Cardiac septum (tissue), 1 donor: ENCODE results near the gene MRM2. TPM values are rescaled to one million over a fixed set of nuclear protein-coding genes. Genes with fewer than 3 reads are reported as not detected.

ENCODE experiments used
- DNase-seq: peaks from one replicate; pipeline ENCODE4 v3.0.0-alpha.2; 2020; ENCODE audit warnings: low spot score
- intact Hi-C: fragments of 100-400 bp; cut with DNase I; formaldehyde crosslinking; loops from one replicate; pipeline ENCODE4 v1.14.0; 2022
- microRNA-seq: library from miRNA; unstranded; fragments of <30 nt; microRNA quantifications from one replicate; pipeline ENCODE4 v1.2.0, GENCODE V29; 2020
- total RNA-seq: library from RNA; stranded (reverse); fragmentation: NEBNext Ultra II Directional; extraction: Animal tissue kit (Norgen Biotek cat#: 25700); gene quantifications from one replicate; pipeline ENCODE4 v1.2.1, GENCODE V29; 2021
- donor health status: DM: no; HTN: no; CAD: no.

MRM2 gene
- total RNA-seq, 1 donor from 2014 or later, result 15.6 TPM

DNA sequence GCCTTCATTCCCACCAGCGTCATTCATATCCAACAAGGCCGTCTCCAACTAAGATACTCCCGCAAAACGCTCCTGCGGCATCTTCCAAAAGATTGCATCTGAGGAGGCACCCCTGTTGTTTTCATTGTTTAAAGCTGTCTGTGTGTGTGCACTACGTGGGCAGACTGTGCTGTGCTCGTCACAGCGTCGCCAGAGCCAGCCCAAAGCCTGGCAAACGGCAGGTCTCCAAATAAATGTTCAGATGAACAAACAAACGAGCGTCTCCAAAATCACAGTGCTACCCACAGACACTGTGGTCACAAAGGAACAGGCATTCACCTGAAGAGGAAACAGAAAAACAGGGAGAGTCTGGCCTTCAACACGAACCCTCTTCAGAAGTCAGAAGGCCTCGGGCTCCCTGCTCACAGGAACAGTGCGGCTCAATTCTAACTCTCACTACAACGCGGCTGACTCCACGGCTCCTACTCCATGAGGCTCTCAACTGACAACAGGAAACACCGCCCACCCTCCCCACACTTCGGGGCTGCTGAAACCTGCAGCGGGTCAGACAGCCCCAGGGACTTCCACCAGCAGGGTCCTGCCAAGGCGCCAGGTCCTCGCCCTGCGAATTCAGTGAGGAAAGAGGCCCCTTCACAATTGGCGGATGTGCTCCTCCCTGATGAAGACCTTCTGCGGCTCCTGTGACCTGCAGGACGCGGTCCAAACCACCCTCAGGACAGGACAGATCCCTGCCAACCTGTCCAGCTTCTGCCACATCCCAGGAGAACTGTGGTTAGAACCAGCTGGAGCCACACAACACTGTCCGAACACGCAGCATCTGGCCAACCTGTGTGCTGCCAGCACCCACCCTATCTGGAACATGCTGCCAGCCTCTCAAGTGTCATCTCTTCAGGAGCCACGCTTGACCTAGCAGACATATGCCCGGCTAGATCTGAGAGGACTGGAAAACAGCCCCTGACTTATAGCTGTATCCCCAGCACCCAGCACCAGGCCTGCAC lies 45.3 kb downstream of the MRM2 start:
- peak; percentile 75 for DNase-seq
- intact Hi-C loops, result no loop called here

DNA sequence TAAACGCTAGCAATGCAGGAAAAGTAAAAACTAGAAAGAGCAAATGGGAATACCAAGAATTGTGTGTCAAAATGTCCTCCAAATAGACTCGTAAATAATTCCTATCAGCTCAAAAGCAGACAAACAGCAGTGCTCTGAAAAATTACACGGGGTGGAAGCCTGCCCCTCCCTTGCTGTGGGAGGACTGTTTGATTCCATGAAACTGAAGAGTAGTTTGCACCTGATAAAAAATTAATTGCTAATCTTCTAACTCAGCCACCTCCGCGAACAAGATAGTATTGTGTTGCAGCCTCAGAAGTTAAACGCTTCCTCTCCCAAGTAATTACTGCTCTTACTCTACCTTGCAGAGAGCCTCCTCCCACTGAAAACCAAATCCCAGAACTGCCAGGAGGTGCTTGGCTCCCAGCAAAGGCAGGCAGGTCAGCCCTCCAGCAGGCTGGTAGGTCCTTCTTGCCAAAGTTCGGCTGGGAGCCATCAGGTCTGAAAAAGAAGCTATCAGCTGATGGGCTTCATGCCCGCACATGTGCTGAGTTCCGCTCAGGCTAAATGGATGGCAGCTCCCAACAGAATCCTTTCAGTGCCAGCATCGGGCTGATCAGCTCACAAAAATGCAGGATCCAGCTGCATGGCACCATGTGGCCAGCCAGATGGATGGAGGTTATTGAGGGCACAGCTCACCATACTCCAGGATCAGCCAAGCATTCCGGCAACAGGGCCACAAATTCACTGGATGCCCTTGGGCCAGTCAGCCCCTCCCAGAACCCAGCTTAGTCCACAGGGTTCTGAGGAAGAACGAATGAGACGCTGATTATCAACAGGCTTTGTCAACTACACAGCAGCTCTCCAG lies 46.4 kb downstream of the MRM2 start:
- peak; percentile 75 for DNase-seq
- intact Hi-C loops, result no loop called here

DNA sequence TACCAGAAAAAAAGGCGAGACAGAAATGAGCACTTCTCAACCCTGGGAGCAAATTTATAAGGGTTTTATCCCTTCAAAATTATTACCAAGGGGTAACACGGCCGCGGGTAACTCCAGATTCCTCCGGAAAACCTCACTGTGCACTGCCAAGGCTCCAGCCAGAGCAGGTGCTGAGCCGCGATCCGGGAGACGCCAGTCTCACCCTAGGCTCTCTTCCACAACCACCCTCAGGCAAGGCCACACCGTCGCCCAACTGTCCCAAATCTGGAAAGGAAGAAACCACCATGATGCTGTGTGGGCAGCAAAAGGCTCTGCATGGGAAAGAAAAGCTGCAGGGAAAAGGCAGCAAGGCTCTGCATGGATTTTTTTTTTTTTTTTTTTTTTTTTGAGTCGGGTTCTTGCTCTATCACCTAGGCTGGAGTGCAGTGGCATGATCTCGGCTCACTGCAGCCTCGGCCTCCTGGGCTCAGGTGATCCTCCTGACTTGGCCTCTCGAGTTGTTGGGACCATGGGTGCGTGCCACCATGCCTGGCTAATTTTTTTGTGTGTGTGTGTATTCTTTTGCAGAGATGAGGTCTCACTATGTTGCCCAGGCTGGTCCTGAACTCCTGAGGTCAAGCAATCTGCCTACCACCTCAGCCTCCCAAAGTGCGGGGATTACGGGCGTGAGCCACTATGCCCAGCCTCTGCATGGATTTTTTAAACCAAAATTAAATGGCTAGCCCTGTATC lies 48.3 kb downstream of the MRM2 start:
- peak; percentile 60 for DNase-seq
- intact Hi-C loops, result no loop called here

DNA sequence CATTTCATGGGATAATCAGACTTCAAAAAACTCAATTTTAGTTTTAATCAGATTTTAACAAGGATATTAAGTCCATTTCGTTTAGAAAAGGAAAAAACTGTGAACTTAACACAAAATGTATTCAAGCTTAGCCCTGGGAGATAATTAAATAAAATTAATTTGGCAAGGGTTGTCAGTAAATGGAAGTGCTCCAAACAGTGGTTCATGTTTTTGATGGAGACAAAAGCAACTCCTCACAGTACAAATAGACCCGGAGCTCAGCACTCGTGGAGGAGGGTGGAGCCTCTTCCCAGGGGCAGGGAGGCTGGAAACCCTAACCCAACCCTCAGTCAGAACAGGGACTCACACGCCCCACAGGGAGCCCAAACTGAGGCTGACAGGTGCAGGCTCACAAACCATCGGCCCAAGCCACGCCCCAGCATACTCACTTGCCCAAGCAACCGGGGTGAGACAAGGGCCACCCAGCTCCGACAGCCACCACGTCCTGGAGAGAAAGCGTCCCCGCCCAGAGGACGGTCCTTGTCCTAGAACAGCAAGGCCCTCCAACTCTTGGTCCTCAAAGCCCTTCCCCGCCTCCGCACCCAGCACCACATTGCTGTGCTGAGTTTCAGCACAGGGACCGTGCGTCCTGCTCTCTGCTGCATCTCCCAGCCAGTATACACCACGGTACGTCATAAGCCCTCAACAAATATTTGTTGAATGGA lies 49.0 kb downstream of the MRM2 start:
- DNase-seq, result peak; percentile 75
- intact Hi-C loops, result no loop called here

DNA sequence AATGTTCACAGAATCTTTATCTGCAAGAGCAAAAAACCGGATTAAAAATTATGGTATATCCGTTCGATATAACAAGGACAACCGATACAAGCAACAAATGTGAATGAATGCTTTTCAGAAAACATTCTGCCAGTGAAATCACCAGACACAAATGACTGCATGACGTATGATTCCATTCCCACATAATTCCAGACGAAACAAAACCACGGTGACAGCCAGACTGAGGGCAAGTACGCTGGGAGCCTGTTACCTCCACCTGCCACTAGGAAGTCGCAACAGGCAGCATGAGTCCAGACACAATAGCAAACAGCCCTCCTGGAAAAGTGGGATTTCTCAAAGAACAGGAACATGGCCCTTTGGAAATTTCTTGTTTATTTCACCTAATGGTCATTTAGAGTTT lies 51.0 kb downstream of the MRM2 start:
- no peak for DNase-seq
- intact Hi-C loops, result no loop called here

DNA sequence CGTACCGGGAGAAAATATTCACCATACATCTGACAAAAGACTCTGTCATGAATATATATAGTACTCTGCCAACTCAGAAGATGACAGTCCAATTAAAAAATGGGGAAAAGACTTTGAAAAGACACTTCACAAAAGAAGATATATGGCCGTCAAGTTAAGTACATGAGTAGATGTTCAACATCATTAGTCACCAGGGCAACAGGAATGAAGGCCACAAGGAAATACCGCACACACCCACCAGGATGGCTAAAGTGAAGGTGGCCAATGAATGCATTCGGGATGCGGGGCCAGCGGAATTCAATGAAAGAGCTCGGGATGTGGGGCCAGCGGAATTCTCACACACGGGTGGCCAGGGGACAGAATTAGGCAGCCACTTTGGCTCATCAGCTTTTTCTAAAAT lies 51.5 kb downstream of the MRM2 start:
- no peak for DNase-seq
- intact Hi-C loops, result no loop called here

DNA sequence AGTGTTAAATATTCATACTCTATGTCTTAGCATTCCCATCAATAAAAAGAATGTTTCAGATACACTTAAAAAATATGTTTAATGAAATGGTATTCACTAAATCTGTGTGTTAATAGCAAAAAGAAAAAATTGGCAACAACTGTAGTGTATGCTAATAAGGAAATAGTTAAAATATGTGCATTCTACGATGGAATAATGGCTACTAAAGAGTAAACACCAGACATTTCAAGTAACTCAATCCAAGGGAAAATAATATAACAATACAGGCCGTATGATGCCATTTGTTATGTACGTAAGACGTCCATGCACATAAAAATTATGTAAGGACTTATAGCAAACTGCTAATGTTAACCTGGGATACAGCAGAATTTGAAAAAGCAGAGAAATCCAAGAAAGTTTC lies 55.8 kb downstream of the MRM2 start:
- intact Hi-C loops, result no loop called here
- DNase-seq, result no peak

DNA sequence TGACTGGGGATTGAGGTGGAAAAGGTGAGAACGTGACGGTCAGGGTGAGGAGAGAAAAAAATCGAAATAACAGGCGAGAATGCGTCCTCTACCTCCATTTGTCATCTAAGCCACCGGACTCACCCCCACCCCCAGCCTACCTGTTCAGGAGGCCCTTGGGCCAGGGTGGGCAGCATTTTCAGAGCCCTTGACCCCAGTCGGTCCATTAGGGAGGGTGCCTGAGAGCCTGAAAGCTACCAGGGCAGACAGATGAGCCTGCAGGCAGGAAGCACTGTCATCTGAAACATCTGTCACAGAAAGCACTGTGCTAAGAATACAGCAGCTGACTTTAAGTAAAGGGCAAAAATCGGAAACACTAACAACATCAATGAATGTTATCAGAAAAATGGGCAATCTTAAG lies 56.3 kb downstream of the MRM2 start:
- intact Hi-C loops, result no loop called here
- DNase-seq, result peak; percentile 31

Small RNA genes within 50 kb of the gene (microRNA-seq; reads per million reads assigned to microRNA genes)
- not detected for gene MIR6836

Other genes with a start within 250 kb of the MRM2 start
- 13.5 TPM for gene MAD1L1, start 9.3 kb downstream of the MRM2 start, total RNA-seq
- 9.6 TPM for gene NUDT1, start within 50 bp of the MRM2 start, total RNA-seq
- 18.9 TPM for gene SNX8, start 72.2 kb upstream of the MRM2 start, total RNA-seq
- gene EIF3B, start 112.6 kb upstream of the MRM2 start, total RNA-seq, result 64.9 TPM
- 13.8 TPM for gene CHST12, start 161.4 kb upstream of the MRM2 start, total RNA-seq
- not detected for gene GRIFIN, start 234.2 kb upstream of the MRM2 start, total RNA-seq